Activated CD8-positive, alpha-beta memory T cell treated with anti-CD3 and anti-CD28 coated beads, Interleukin-2, amount 50 U/mL, for 1 hour (primary cell): ENCODE measurements around the gene KRTAP10-8.
"Not testable (repeated sequence)": the region's sequence is repeated elsewhere in the genome, so short reads cannot be mapped to it uniquely, and the experiment has no call there.

ENCODE experiments used
- DNase-seq: peaks from one replicate; pipeline ENCODE4 v3.0.0-alpha.2; 2020; ENCODE audit errors: extremely low read depth

The KRTAP10-8 gene

GRCh38 chr21:44646366-44647221 is 34.7 kb downstream of the KRTAP10-8 start, which contains the start of gene KRTAP10-11:
TSS of gene KRTAP10-11 (plus strand) at chr21:44646414. CDS start at chr21:44646459, 45 bp downstream.
- not testable (repeated sequence) for DNase-seq

- DNase-seq, result no peak
Measured at GRCh38 chr21:44647222-44647552, 35.3 kb downstream of the KRTAP10-8 start.

- DNase-seq, result no peak
Measured at GRCh38 chr21:44648557-44649311, 36.9 kb downstream of the KRTAP10-8 start.

GRCh38 chr21:44649521-44650100 is 37.7 kb downstream of the KRTAP10-8 start:
- no peak for DNase-seq

GRCh38 chr21:44650265-44650972 is 38.5 kb downstream of the KRTAP10-8 start:
- DNase-seq, result no peak

- no peak for DNase-seq
Measured at GRCh38 chr21:44650973-44651675, 39.2 kb downstream of the KRTAP10-8 start.

GRCh38 chr21:44653123-44653522 is 41.2 kb downstream of the KRTAP10-8 start:
- no peak for DNase-seq

GRCh38 chr21:44653656-44654575 is 42.0 kb downstream of the KRTAP10-8 start:
- peak; percentile 63 for DNase-seq

- DNase-seq, result no peak
Measured at GRCh38 chr21:44654576-44655175, 42.8 kb downstream of the KRTAP10-8 start, which contains the start of gene KRTAP12-4. TSS of gene KRTAP12-4 (minus strand) at chr21:44654659. CDS start at chr21:44654614, 45 bp downstream.

- no peak for DNase-seq
Measured at GRCh38 chr21:44656868-44657267, 45.0 kb downstream of the KRTAP10-8 start.

- peak; percentile 32 for DNase-seq
Measured at GRCh38 chr21:44657635-44658540, 46.0 kb downstream of the KRTAP10-8 start, which contains the start of gene KRTAP12-3. TSS of gene KRTAP12-3 (plus strand) at chr21:44657932. CDS start at chr21:44657980, 48 bp downstream.

GRCh38 chr21:44658541-44658910 is 46.6 kb downstream of the KRTAP10-8 start:
- no peak for DNase-seq

- DNase-seq, result no peak
Measured at GRCh38 chr21:44658913-44659595, 47.2 kb downstream of the KRTAP10-8 start.

- not testable (repeated sequence) for DNase-seq
Measured at GRCh38 chr21:44661567-44661966, 49.7 kb downstream of the KRTAP10-8 start.
